GM19452 (cell line): ENCODE data around the gene EOGT.

Source experiments
- ATAC-seq: cut with Tn5 transposase; IDR thresholded peaks from one replicate; pipeline ENCODE4 v1.9.1; 2021; ENCODE audit not compliant: unreplicated experiment

EOGT gene

DNA sequence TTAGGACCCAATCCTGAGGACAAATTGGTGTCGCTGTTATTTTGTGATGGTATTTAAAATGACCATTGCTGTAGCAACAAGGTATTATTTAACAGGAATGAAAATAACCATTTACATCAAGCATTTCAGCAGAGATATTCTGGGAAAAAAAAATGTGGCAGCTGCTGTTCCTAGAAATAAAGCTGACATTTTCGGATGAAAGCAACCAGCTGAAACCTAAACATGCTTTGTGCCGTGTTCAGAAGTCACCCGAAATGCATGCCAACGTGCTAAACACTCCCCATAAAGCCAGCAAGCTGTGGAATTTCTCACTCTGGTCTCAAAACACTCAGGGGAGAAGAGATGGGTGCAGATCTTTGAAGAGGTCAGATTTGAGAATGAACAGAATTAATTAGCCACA is 49.6 kb downstream of the EOGT start:
- no peak for ATAC-seq

DNA sequence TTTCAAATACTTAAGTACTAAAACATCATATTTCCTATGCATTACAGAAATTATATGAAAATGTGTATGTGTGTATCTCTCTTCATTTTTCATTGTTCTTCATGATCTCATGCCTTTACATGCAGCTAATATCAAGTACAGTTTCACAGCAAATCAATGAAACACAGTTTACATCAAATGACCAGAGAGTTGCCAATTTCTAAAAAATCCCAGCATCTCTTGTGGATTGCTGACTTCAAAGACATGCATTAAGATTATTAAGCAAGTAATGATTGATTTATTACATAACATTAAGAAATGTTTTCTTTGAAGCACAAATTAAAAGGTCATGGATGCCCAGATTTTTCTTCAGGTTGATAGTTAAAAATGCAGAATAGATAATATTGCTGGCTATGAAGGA is 50.1 kb downstream of the EOGT start:
- ATAC-seq, result no peak

DNA sequence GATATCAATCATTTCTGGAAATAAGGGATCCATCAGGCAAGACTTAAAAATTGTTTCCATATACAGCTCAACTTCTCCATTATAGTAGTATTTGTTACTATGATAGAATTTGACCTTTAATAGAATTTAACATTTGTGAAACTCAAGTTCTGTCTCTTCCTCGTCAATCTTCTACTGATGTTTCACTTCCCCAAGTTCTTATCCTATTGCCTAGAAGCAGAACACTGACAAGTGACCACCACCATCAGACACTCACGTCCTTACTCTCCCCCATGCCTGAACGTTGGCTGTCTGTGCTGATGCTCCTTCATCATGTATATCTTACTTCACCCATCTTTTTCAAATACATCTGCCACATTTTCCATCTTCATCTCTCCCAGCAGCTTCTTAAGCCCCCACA is 54.6 kb downstream of the EOGT start:
- no peak for ATAC-seq

DNA sequence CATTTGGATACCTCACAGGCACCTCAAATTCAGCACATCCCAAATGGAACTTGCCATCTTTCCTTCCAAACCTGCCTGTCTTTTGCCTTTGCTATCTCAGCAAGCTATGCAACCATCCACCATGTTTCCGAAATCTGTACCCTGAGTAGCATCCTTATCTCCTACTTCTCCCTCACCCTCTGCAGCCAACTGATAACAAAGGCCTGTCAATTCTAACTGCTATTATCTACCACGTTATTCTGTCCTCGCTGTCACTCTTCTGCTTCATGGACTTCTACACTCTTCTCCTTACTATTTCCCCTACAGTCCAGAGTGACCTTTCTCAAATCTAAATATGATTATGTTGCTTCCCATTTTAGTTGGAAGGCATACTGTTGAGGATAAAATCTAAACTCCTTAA is 55.6 kb downstream of the EOGT start:
- ATAC-seq, result no peak

DNA sequence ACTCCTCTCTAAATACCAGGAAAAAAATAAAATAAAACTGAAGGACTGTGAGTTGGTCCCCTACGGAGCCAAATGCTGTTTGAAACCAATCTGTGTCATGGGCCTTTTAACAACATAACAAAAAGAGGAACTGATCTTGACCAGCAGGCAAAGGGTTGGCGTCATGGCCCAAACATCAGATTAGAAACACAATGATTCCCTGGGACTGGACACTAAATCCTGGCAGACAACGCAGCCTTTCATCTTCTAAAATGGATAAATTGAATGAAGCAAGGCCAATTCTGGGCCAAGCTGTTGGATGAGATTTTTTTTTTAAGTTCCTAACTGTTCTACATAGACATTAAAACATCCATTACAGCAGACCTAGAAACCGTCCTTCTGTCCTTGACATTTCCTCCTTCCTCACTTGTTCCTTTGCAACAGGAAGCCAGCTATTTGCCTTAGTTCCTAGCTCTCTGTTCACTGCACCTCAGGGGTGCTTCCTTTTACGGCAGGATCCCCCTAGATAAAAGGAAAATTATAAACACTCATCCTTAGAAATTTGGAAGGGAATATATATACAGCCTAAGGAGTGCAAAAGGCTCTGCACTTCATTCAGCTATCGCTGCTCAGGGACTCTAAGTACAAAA is 59.6 kb downstream of the EOGT start:
- no peak for ATAC-seq

DNA sequence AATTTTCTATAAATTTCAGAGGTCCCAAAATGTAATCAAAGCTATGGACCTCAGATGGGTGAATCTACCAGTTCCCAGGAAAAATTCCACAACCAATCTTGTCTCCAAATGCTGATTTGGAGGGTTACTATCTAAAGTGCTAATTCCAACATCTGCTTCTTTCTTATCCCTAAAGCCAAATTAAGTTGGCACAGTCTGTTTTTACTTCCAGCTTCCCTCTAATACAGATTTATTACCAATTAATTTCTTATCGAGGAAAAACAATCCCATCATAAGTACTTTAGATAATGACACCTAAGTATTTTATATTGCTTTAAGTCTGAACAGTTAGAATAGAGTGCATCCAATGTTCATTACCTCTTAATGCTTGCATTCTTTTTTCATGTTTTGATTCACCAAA is 68.3 kb downstream of the EOGT start:
- ATAC-seq, result no peak

DNA sequence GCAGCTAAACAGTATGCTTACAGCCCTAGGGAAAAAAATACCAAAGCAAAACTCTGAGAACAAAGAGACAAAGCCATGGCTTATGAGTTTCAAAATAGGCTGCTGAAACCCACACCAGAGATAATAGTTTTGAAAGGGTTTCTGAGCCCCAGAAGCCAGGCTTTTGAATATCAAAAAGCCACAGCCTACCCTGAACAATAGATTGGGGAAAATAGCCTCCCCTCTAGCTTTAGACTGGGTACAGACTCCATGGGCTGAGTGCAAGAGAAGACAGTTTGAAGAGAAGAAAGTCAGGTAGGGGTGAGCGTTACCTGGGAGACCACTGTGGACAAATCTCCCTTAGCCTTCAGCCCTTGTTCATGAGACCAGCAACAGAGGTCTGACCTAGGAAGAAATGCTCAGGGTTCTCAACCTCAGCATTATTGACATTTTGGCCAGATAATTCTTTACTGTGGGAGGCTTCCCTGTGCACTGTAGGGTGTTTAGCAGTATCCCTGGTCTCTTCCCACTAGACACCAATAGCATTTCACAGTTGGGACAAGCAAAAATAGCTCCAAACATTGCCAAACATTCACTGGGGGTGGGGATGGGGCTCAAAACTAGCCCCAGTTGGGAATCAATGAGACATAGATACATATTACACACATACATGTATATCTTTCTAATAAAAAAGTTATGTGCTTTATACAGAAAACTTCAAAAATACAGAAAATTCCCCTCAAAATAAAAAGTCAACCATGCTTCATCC is 69.6 kb downstream of the EOGT start:
- ATAC-seq, result no peak

DNA sequence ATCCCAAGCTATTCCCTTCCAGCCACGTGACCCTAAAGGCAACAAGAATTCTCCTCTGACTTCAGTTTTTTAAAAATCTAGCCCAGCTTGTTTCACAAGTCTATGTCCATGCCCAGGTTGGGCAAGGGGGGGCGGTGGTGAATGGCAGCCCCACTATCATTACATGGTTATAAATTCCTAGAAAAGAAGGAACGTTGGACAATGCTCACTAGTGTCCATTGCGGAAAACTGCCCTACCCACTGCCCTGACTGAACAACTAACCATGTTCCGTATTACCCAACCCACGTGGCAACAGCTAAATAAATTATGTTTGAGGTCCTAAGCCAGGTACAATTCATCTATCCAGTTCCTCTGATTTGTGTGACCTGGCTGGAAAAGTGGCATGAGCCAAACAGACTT is 72.4 kb downstream of the EOGT start:
- ATAC-seq, result no peak

DNA sequence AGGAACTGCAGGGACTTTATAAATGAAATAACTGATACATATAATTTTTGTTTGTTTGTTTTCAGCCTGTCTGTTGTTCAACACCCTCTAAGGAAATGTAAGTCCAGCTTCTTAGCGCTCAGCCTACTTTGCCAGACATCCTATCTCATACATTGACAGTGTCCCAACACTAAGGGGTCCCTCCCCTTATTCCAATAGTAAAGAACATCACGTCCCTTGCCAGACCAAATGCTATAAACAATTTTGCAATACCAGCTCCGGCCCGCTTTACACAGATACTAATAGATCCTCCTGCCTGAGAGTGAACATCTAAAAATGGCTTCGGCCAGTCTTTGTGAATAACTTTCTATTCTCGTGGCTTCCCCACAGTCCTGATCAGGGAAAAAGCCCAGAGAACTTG is 76.6 kb downstream of the EOGT start:
- ATAC-seq, result no peak

DNA sequence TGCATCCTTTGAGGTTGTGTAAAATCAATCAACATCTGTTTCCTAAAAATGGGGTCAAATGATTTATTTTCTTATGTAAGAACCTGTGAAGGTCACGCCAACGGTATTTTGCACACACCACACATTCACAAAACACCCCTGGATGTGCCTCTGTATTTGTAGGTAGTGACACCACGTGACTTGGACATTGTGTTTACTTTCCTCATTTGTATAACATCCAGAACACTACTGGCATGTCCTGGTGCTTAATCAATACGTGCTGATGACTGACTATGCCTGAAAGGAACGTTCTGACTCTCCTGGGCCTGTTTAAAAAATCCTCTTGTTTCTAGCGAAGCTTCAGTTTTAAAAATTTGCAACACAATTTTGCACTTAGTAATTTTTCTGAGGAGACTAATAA is 77.7 kb downstream of the EOGT start:
- ATAC-seq, result no peak

DNA sequence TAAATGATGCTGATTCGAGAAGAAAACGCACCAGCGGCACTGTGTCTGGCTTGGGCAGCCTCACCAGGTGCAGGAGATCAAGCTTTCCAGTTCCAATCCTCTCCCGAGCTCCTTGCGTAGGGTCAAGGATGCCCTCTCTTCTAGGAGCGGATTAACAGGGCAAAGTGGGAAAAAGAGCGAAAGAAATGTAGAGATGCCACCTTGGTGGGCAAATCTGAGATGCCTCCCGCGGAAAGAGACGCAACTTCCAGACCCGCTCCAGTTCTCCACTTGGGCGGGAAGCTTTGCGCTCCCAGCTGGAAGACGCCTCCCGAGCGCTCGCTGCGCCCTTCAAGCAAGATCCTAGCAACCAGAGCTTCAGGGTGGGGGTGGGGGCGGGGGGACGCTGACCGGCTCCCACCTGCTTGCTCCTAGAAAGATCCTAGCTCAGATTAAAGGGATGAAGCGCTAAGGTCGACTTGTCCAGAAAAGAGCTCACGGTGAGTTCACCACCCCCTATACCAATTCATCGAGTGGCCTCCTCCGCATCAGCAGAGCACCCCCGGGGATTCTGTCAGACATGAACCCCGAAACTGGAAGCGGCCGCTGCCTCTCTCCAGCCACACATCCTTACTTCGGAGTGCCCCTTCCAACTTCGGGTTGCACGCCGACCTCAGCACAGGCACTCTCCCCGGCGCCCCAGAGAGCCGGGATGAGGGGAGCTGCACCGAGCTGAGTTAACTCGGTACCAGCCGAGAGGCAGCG is 81.9 kb downstream of the EOGT start:
- ATAC-seq, result no peak
